Ovary (tissue), 3 donors: ENCODE measurements around the gene RABGAP1L.

ENCODE experiments used
- CTCF ChIP-seq, 3 donors: fragments of 450-650 bp in 2 of 3; fragments of 200-600 bp in 1 of 3; IDR thresholded peaks; one replicate each; pipeline versions ENCODE4 v1.5.1 to v1.8.0; 2016 to 2022; ENCODE audit warnings: antibody characterized with exemption in 3 of 3, mild to moderate bottlenecking in 1 of 3
- POLR2A ChIP-seq: fragments of 450-650 bp; IDR thresholded peaks from one replicate; pipeline ENCODE4 v1.6.1; 2017; ENCODE audit warnings: antibody characterized with exemption, mild to moderate bottlenecking, moderate library complexity
- donor health status: DM: no; HTN: no; CAD: no.

DNA sequence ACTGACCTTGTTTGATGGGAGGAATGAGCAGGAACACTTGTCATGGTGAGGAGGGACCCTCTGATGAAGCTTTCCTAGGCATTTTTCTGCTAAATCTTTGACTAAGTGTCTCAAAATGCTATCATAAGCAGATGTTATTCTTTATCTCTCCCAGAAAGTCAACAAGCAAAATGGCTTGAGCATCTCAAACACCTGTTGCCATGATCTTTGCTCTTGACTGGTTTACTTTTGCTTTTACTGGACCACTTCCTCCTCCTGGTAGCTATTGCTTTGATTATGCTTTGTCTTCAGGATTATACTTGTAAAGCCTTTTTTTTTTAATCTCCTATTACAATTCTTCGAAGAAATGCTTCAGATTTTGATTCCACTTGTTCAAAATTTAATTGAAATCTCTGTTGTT lies 445.9 kb downstream of the RABGAP1L start:
- TF ChIP-seq POLR2A (no peak), CTCF (IDR thresholded peaks at IDR 0.05) (no peak)
